ENCODE measurements around the gene SLC12A1.

Gene SLC12A1

DNA sequence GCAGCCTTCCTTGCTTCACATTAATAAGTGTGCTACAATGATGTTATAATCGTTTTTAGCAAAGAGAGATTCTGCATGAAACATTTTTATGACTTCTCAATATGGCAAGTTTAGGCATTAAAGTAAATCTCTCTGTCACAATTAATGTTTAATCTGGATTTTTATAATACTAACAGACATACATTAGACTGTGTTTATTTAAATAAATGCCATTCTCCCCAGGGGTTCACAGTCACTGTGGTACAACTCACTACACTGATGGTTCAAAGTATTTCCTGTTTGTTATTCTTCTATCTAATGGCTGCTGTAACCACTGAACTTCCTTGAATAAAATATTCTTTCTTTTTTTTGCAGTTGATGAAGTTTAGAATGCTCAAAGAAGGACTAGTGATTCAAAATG lies 59.0 kb downstream of the SLC12A1 start:
- no peak overlapping the region for H2AFZ ChIP-seq (ENCODE audit: low read length)
- no peak overlapping the region for H2BK5ac ChIP-seq (ENCODE audit: low read length)
- H3K9me3 ChIP-seq (replicated peaks in 1 of 2; ENCODE audit: control insufficient read depth in 2 of 2, insufficient read depth in 1 of 2, low read depth in 1 of 2, low read length in 2 of 2), result no peaks in the 10 kb centered on the region
- WGBS, 2 donors (ENCODE audit: extremely low coverage in 2 of 2, insufficient read length in 2 of 2, insufficient replicate concordance in 1 of 2), result no CpG with 5 or more reads among the region's 1 CpG
- no peak overlapping the region for H3K18ac ChIP-seq (ENCODE audit: low read length)
- H3K23ac ChIP-seq (ENCODE audit: low read depth, low read length, poor library complexity), result no peak overlapping the region
- no peak overlapping the region for H2BK12ac ChIP-seq (ENCODE audit: low read length)
- DNase-seq (ENCODE audit: low spot score), result no peak
- H3K14ac ChIP-seq (ENCODE audit: low read length), result no peak overlapping the region
- no peak overlapping the region for H3K4me3 ChIP-seq (ENCODE audit: low read length in 2 of 2)
- no peak overlapping the region for H4K91ac ChIP-seq (ENCODE audit: low read depth, low read length, poor library complexity)
- no peak overlapping the region for H2BK15ac ChIP-seq (ENCODE audit: low read length)
- no peak overlapping the region for H3K9ac ChIP-seq (ENCODE audit: low read depth, low read length, poor library complexity)
- H3K4me1 ChIP-seq (ENCODE audit: control insufficient read depth in 2 of 2, insufficient read depth in 1 of 2, low read depth in 1 of 2, low read length in 2 of 2), result peaks cover 4 to 9% of the 10 kb centered on the region in 2 donors
- no peak overlapping the region for H4K8ac ChIP-seq (ENCODE audit: low read depth, low read length)
- H3K27me3 ChIP-seq (ENCODE audit: control insufficient read depth in 3 of 3, insufficient read depth in 3 of 3, low read depth in 1 of 3, low read length in 3 of 3), result peaks cover 0 to 11% (median 3%) of the 10 kb centered on the region in 3 experiments
- H2BK120ac ChIP-seq (ENCODE audit: low read depth, low read length), result no peak overlapping the region
- H3K79me1 ChIP-seq (ENCODE audit: low read depth, low read length), result peaks cover 1% of the 10 kb centered on the region
- H3K4ac ChIP-seq (ENCODE audit: low read length), result no peak overlapping the region
- H2AK5ac ChIP-seq (ENCODE audit: low read depth, low read length), result no peak overlapping the region
- no peak overlapping the region for H3K27ac ChIP-seq (replicated peaks; ENCODE audit: low read length)
- H3K4me2 ChIP-seq (ENCODE audit: insufficient read depth, low read length, poor library complexity, severe bottlenecking), result no peak overlapping the region
- H3K36me3 ChIP-seq (replicated peaks in 1 of 2; ENCODE audit: control insufficient read depth in 2 of 2, insufficient read depth in 2 of 2, low read length in 2 of 2), result no peaks in the 10 kb centered on the region

GRCh38 chr15:48266024-48266689 lies 60.1 kb downstream of the SLC12A1 start:
- H3K23ac ChIP-seq (ENCODE audit: low read depth, low read length, poor library complexity), result no peak overlapping the region
- no peak overlapping the region for H3K4me2 ChIP-seq (ENCODE audit: insufficient read depth, low read length, poor library complexity, severe bottlenecking)
- no peak for DNase-seq (ENCODE audit: low spot score)
- no peak overlapping the region for H2BK12ac ChIP-seq (ENCODE audit: low read length)
- no peaks in the 10 kb centered on the region for H3K9me3 ChIP-seq (replicated peaks in 1 of 2; ENCODE audit: control insufficient read depth in 2 of 2, insufficient read depth in 1 of 2, low read depth in 1 of 2, low read length in 2 of 2)
- H2BK15ac ChIP-seq (ENCODE audit: low read length), result no peak overlapping the region
- no peak overlapping the region for H2BK120ac ChIP-seq (ENCODE audit: low read depth, low read length)
- H3K4me3 ChIP-seq (ENCODE audit: low read length in 2 of 2), result no peak overlapping the region
- peaks cover 0 to 11% (median 3%) of the 10 kb centered on the region in 3 experiments for H3K27me3 ChIP-seq (ENCODE audit: control insufficient read depth in 3 of 3, insufficient read depth in 3 of 3, low read depth in 1 of 3, low read length in 3 of 3)
- H3K14ac ChIP-seq (ENCODE audit: low read length), result no peak overlapping the region
- no peak overlapping the region for H3K4ac ChIP-seq (ENCODE audit: low read length)
- H4K91ac ChIP-seq (ENCODE audit: low read depth, low read length, poor library complexity), result no peak overlapping the region
- no peak overlapping the region for H2BK5ac ChIP-seq (ENCODE audit: low read length)
- H3K79me1 ChIP-seq (ENCODE audit: low read depth, low read length), result peaks cover under 1% of the 10 kb centered on the region
- no peak overlapping the region for H3K27ac ChIP-seq (replicated peaks; ENCODE audit: low read length)
- no peak overlapping the region for H2AK5ac ChIP-seq (ENCODE audit: low read depth, low read length)
- H3K4me1 ChIP-seq (ENCODE audit: control insufficient read depth in 2 of 2, insufficient read depth in 1 of 2, low read depth in 1 of 2, low read length in 2 of 2), result peaks cover 4 to 9% of the 10 kb centered on the region in 2 donors
- H2AFZ ChIP-seq (ENCODE audit: low read length), result no peak overlapping the region
- no peaks in the 10 kb centered on the region for H3K36me3 ChIP-seq (replicated peaks in 1 of 2; ENCODE audit: control insufficient read depth in 2 of 2, insufficient read depth in 2 of 2, low read length in 2 of 2)
- H4K8ac ChIP-seq (ENCODE audit: low read depth, low read length), result no peak overlapping the region
- H3K9ac ChIP-seq (ENCODE audit: low read depth, low read length, poor library complexity), result no peak overlapping the region
- no CpG with 5 or more reads among the region's 4 CpGs for WGBS, 2 donors (ENCODE audit: extremely low coverage in 2 of 2, insufficient read length in 2 of 2, insufficient replicate concordance in 1 of 2)
- H3K18ac ChIP-seq (ENCODE audit: low read length), result no peak overlapping the region

DNA sequence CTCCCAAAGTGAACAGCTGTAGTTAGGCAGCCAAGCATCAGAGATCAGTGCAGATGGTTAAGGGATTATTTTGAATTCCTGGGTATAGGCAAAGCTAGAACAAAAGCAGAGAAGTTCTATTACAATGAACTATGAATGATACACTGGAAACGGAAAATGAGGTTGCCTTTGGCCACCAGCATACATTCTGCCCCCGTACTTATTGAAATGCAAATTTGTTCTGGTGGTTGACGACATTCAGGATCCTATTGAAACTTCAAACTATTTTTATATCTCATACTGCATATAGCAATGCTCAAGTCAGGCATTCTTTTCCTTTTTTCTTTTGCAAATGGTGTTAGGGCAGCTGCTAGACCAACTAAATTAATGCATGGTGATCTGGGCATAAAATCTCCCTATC lies 61.7 kb downstream of the SLC12A1 start:
- Histone ChIP-seq H3K36me3 (replicated peaks in 1 of 2; ENCODE audit: control insufficient read depth in 2 of 2, insufficient read depth in 2 of 2, low read length in 2 of 2) (no peaks in the 10 kb centered on the region), H4K8ac (ENCODE audit: low read depth, low read length) (no peak overlapping the region), H3K23ac (ENCODE audit: low read depth, low read length, poor library complexity) (no peak overlapping the region), H3K4me3 (ENCODE audit: low read length in 2 of 2) (no peak overlapping the region), H2BK15ac (ENCODE audit: low read length) (no peak overlapping the region), H3K14ac (ENCODE audit: low read length) (no peak overlapping the region), H3K4me1 (ENCODE audit: control insufficient read depth in 2 of 2, insufficient read depth in 1 of 2, low read depth in 1 of 2, low read length in 2 of 2) (peaks cover 4 to 9% of the 10 kb centered on the region in 2 donors), H3K18ac (ENCODE audit: low read length) (no peak overlapping the region), H3K4me2 (ENCODE audit: insufficient read depth, low read length, poor library complexity, severe bottlenecking) (no peak overlapping the region), H3K4ac (ENCODE audit: low read length) (no peak overlapping the region), H2BK120ac (ENCODE audit: low read depth, low read length) (no peak overlapping the region), H2AFZ (ENCODE audit: low read length) (no peak overlapping the region), H3K27me3 (ENCODE audit: control insufficient read depth in 3 of 3, insufficient read depth in 3 of 3, low read depth in 1 of 3, low read length in 3 of 3) (peaks cover 0 to 11% (median 3%) of the 10 kb centered on the region in 3 experiments), H2BK12ac (ENCODE audit: low read length) (no peak overlapping the region), H3K27ac (replicated peaks; ENCODE audit: low read length) (no peak overlapping the region), H3K9ac (ENCODE audit: low read depth, low read length, poor library complexity) (no peak overlapping the region), H3K9me3 (replicated peaks in 1 of 2; ENCODE audit: control insufficient read depth in 2 of 2, insufficient read depth in 1 of 2, low read depth in 1 of 2, low read length in 2 of 2) (no peaks in the 10 kb centered on the region), H4K91ac (ENCODE audit: low read depth, low read length, poor library complexity) (no peak overlapping the region), H2AK5ac (ENCODE audit: low read depth, low read length) (no peak overlapping the region), H3K79me1 (ENCODE audit: low read depth, low read length) (no peaks in the 10 kb centered on the region), H2BK5ac (ENCODE audit: low read length) (no peak overlapping the region)
- DNase-seq (ENCODE audit: low spot score), result no peak
- whole genome bisulfite sequencing, 2 donors (ENCODE audit: extremely low coverage in 2 of 2, insufficient read length in 2 of 2, insufficient replicate concordance in 1 of 2), result no CpG with 5 or more reads among the region's 3 CpGs

DNA sequence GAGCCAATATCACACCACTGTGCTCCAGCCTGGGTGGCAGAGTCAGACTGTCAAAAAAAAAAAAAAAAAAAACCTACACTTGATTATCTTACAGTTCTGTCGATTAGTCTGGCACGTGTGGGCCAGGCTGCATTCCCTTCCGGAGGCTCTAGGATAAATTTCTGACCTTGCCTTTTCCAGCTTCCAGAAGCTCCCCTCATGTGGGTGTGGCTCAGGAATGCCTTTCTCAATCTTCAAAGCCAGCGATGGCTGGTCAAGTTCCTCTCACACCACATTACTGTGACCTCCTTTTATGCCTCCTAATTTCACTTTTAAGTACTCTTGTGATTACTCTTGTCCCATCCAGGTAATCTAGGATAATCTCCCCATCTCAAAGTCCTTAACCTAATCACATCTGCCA lies 66.9 kb downstream of the SLC12A1 start:
- Histone ChIP-seq H3K18ac (ENCODE audit: low read length) (no peak overlapping the region), H3K14ac (ENCODE audit: low read length) (no peak overlapping the region), H3K36me3 (replicated peaks in 1 of 2; ENCODE audit: control insufficient read depth in 2 of 2, insufficient read depth in 2 of 2, low read length in 2 of 2) (no peaks in the 10 kb centered on the region), H4K8ac (ENCODE audit: low read depth, low read length) (no peak overlapping the region), H3K27me3 (ENCODE audit: control insufficient read depth in 3 of 3, insufficient read depth in 3 of 3, low read depth in 1 of 3, low read length in 3 of 3) (peaks cover 0 to 6% (median 0%) of the 10 kb centered on the region in 3 experiments), H2BK15ac (ENCODE audit: low read length) (no peak overlapping the region), H2BK120ac (ENCODE audit: low read depth, low read length) (no peak overlapping the region), H3K4ac (ENCODE audit: low read length) (no peak overlapping the region), H3K9me3 (replicated peaks in 1 of 2; ENCODE audit: control insufficient read depth in 2 of 2, insufficient read depth in 1 of 2, low read depth in 1 of 2, low read length in 2 of 2) (no peaks in the 10 kb centered on the region), H2BK5ac (ENCODE audit: low read length) (no peak overlapping the region), H2BK12ac (ENCODE audit: low read length) (no peak overlapping the region), H3K4me3 (ENCODE audit: low read length in 2 of 2) (no peak overlapping the region), H3K27ac (replicated peaks; ENCODE audit: low read length) (no peak overlapping the region), H3K23ac (ENCODE audit: low read depth, low read length, poor library complexity) (no peak overlapping the region), H3K9ac (ENCODE audit: low read depth, low read length, poor library complexity) (no peak overlapping the region), H3K79me1 (ENCODE audit: low read depth, low read length) (no peaks in the 10 kb centered on the region), H4K91ac (ENCODE audit: low read depth, low read length, poor library complexity) (no peak overlapping the region), H2AK5ac (ENCODE audit: low read depth, low read length) (no peak overlapping the region), H3K4me2 (ENCODE audit: insufficient read depth, low read length, poor library complexity, severe bottlenecking) (no peak overlapping the region), H3K4me1 (ENCODE audit: control insufficient read depth in 2 of 2, insufficient read depth in 1 of 2, low read depth in 1 of 2, low read length in 2 of 2) (no peaks in the 10 kb centered on the region), H2AFZ (ENCODE audit: low read length) (no peak overlapping the region)
- DNase-seq (ENCODE audit: low spot score), result no peak
- WGBS, 2 donors (ENCODE audit: extremely low coverage in 2 of 2, insufficient read length in 2 of 2, insufficient replicate concordance in 1 of 2), result no CpG with 5 or more reads among the region's 4 CpGs
